H1 (cell line): ENCODE results near the gene L3MBTL1. TPM values are rescaled to one million over a fixed set of nuclear protein-coding genes. Genes with fewer than 3 reads are reported as not detected.

Experiments used
- EGR1 ChIP-seq: IDR thresholded peaks from 2 replicates; pipeline ENCODE4 v1.6.1; 2011; ENCODE audit warnings: low read depth, low read length, borderline replicate concordance
- JUN ChIP-seq: IDR thresholded peaks from 2 replicates; pipeline ENCODE4 v1.6.1; 2011; ENCODE audit warnings: low read depth, mild to moderate bottlenecking, improper control_type of control experiment, low read length
- YY1 ChIP-seq: IDR thresholded peaks from 2 replicates; pipeline ENCODE4 v1.6.1; 2011; ENCODE audit warnings: low read depth, mild to moderate bottlenecking, low read length
- polyA plus RNA-seq, 7 experiments: library from polyadenylated mRNA; depleted of rRNA in 3 of 7; stranded (reverse) in 5 of 7; unstranded in 2 of 7; fragments of >200 nt in 5 of 7; fragments of 200-250 nt in 2 of 7; gene quantifications; 1 replicate in 5 of 7; 2 replicates in 1 of 7; 4 replicates in 1 of 7; pipeline versions ENCODE4 v1.2.1 to v1.2.3, GENCODE V29; 2011 to 2013; ENCODE audit warnings: missing spikeins in 2 of 7, mixed read lengths in 2 of 7
- small RNA-seq: library from polyadenylated mRNA; stranded (forward); fragments of <200 nt; extraction: miRNeasy Mini kit (QIAGEN cat#:217004); gene quantifications from one replicate; pipeline ENCODE3, GENCODE V24; 2013; ENCODE audit not compliant: insufficient read depth
- total RNA-seq: library from RNA; stranded (reverse); fragmentation: NEBNext Ultra II Directional; extraction: Animal tissue kit (Norgen Biotek cat#: 25700); gene quantifications from 2 replicates; pipeline ENCODE4 v1.2.1, GENCODE V29; 2021

The L3MBTL1 gene
- total and polyA plus RNA-seq, 2 of the 8 experiments (the other 6 are each of a cell fraction or from before 2014, with no cell fraction given) = 11.9 to 17.0 TPM

DNA sequence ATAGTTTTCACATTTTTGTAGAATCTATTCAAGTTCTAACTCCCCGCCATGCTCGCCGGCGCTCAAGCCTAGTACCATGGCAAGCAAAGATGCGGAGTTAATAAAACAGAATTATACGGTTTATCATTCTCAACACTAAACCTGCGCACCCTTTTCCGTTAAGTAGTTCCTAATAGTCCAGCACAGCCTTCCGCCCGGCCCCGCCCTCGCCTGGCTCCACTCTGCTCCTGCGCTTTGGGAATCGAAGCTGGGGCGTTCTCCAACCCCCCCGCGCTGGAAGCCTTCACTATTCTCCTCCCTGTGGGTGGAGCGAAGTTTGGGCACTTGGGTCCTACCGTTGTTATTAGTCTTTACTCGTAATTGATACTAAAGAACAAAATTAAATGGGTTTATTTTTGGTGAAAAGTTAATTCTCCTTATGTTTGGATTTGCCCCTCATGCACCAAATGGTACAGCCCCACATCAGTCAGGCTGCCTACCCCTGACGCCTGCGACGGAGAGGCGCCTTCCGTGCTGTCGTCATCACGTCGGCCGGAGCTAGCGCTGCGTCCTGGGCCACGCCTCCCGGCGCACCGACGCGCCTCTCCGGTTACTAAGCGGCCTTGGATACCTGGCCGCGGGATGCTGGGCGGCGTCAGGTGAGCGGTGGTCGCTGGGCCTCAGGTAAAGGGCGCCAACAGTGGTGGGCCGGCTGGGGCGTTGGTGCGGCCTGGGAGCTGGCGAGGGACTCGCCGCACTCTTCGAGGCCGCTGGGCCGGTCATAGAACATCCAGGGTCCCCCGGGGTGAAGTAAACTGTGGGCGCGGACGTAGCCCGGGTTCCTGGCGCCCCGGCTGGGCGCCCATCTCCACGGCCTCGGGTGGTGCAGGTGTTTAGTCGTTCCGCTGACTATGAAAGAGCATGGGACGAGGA is 83.2 kb downstream of the L3MBTL1 start, which contains the start of gene IFT52 (continued):
- no peak for TF ChIP-seq JUN
- TF ChIP-seq YY1 = no peak
- 0 out of 2 replicates have a peak, but pooled peaks have one; percentile 8 for TF ChIP-seq EGR1

Small RNA genes lying within 50 kb of the gene (small RNA-seq; reads per million reads assigned to genes)
- gene RNU6-1251P = not detected

Other genes with a start within 250 kb of the L3MBTL1 start
- gene SRSF6, start 49.8 kb upstream of the L3MBTL1 start, total RNA-seq = 165 and 171 TPM in 2 replicates
- 38.5 and 48.0 TPM in 2 replicates for gene SRSF6, start 49.8 kb upstream of the L3MBTL1 start, polyA plus RNA-seq (2011; rRNA removed)
- 0.23 TPM in 1 of 2 replicates, not detected in the other for gene SGK2, start 51.3 kb downstream of the L3MBTL1 start, total RNA-seq
- gene SGK2, start 51.3 kb downstream of the L3MBTL1 start, polyA plus RNA-seq (2011; rRNA removed) = 0.21 and 0.58 TPM in 2 replicates
- gene IFT52, start 83.2 kb downstream of the L3MBTL1 start, total RNA-seq = 31.6 and 35.6 TPM in 2 replicates
- 29.1 and 40.4 TPM in 2 replicates for gene IFT52, start 83.2 kb downstream of the L3MBTL1 start, polyA plus RNA-seq (2011; rRNA removed)
- 207 and 208 TPM in 2 replicates for gene MYBL2, start 159.4 kb downstream of the L3MBTL1 start, total RNA-seq
- gene MYBL2, start 159.4 kb downstream of the L3MBTL1 start, polyA plus RNA-seq (2011; rRNA removed) = 75.3 and 95.5 TPM in 2 replicates
- not detected in 2 replicates for gene GTSF1L, start 219.3 kb downstream of the L3MBTL1 start, total RNA-seq
- gene GTSF1L, start 219.3 kb downstream of the L3MBTL1 start, polyA plus RNA-seq (2011; rRNA removed) = not detected in 2 replicates